HCT116 (cell line): ENCODE data around the gene PLB1. TPM values are rescaled to one million over a fixed set of nuclear protein-coding genes. Genes with fewer than 3 reads are reported as not detected.

Experiments
- ATAC-seq: fragments of 200-7000 bp; cut with Tn5 transposase; 2 replicates; pipeline ENCODE4 v1.9.1; 2020; ENCODE audit warnings: mild to moderate bottlenecking, moderate library complexity
- BruUV-seq: library from RNA; stranded (reverse); fragments of 400-500 nt; replicated peaks from 2 replicates; lab custom pipeline; 2021; lab: Mats Ljungman, UMichigan
- CTCF ChIA-PET: fragments of 300-600 bp; sonication (Branson Sonifier 250); formaldehyde crosslinking; loops from one replicate; lab custom pipeline; 2021; ENCODE audit warnings: antibody characterized with exemption; lab: Charles Lee
- POLR2A ChIA-PET: fragments of 300-600, 350-600 bp; sonication (Branson Sonifier 250); formaldehyde crosslinking; loops from one replicate; lab custom pipeline; 2021; ENCODE audit warnings: antibody characterized with exemption; lab: Charles Lee
- RAD21 ChIA-PET, 2 experiments: fragments of 300-600 bp; sonication (Branson Sonifier 250); formaldehyde crosslinking; loops; one replicate each; lab custom pipeline; 2023; ENCODE audit warnings: low total read pairs in 2 of 2; ENCODE audit not compliant: uncharacterized antibody in 2 of 2, unreplicated experiment in 2 of 2, low non-redundant PET in 1 of 2; lab: Charles Lee
- DNase-seq: peaks from one replicate; pipeline ENCODE4 v3.0.0-alpha.2; 2010; ENCODE audit warnings: low read depth, low spot score
- H2AFZ ChIP-seq: fragments of 200-600 bp; shearing (Covaris generic), sonication (generic); 2 replicates; pipeline ENCODE4 v1.6.1; 2017; ENCODE audit warnings: low read depth, mixed run types, mixed read lengths, antibody characterized with exemption, low read length; ENCODE audit not compliant: poor library complexity, severe bottlenecking
- H3K27ac ChIP-seq: 2 replicates; pipeline ENCODE4 v1.5.1; 2012; ENCODE audit warnings: low read depth, low read length
- H3K27me3 ChIP-seq: fragments of 200-600 bp; sonication (generic); 2 replicates; pipeline ENCODE4 v1.6.1; 2016; ENCODE audit warnings: mixed run types, low read length, mixed read lengths; ENCODE audit not compliant: insufficient read depth
- H3K36me3 ChIP-seq, 2 experiments: fragments of 200-500 bp in 1 of 2; fragments of 200-600 bp in 1 of 2; sonication (Bioruptor generic) in 1 of 2; sonication (generic) in 1 of 2; 2 replicates each; pipeline versions ENCODE4 v1.5.1 to v1.6.1; 2014 to 2016; ENCODE audit warnings: low read length in 2 of 2, inconsistent platforms in 1 of 2, mixed read lengths in 1 of 2, mixed run types in 1 of 2; ENCODE audit not compliant: insufficient read depth in 2 of 2, control insufficient read depth in 1 of 2
- H3K4me1 ChIP-seq, 2 experiments: fragments of 200-600 bp in 1 of 2; sonication (generic) in 1 of 2; 2 replicates each; pipeline versions ENCODE4 v1.5.1 to v1.6.1; 2012 to 2017; ENCODE audit warnings: low read length in 2 of 2, inconsistent platforms in 1 of 2, mild to moderate bottlenecking in 1 of 2, mixed read lengths in 1 of 2, mixed run types in 1 of 2, moderate library complexity in 1 of 2; ENCODE audit not compliant: insufficient read depth in 2 of 2, control insufficient read depth in 1 of 2
- H3K4me2 ChIP-seq: fragments of 200-600 bp; sonication (generic); 2 replicates; pipeline ENCODE4 v1.6.1; 2017; ENCODE audit warnings: mixed run types, low read length, mixed read lengths
- H3K4me3 ChIP-seq, 2 experiments: fragments of 200-600 bp in 1 of 2; sonication (generic) in 1 of 2; replicated peaks in 1 of 2; 2 replicates each; pipeline ENCODE4 v1.5.1; 2011 to 2016; ENCODE audit warnings: low read length in 2 of 2, control low read depth in 1 of 2, low read depth in 1 of 2, mild to moderate bottlenecking in 1 of 2, mixed read lengths in 1 of 2, mixed run types in 1 of 2
- H3K79me2 ChIP-seq: fragments of 200-600 bp; sonication (generic); 2 replicates; pipeline ENCODE4 v1.6.1; 2017; ENCODE audit warnings: mild to moderate bottlenecking, mixed run types, low read length, moderate library complexity, mixed read lengths; ENCODE audit not compliant: insufficient read depth
- H3K9ac ChIP-seq: fragments of 200-600 bp; sonication (generic); 2 replicates; pipeline ENCODE4 v1.6.1; 2016; ENCODE audit warnings: low read length, mixed read lengths
- H3K9me2 ChIP-seq: fragments of 200-600 bp; sonication (generic), shearing (Covaris generic); 2 replicates; pipeline ENCODE4 v1.6.1; 2017; ENCODE audit warnings: mixed run types, mild to moderate bottlenecking, moderate library complexity; ENCODE audit not compliant: insufficient read depth
- H3K9me3 ChIP-seq, 2 experiments: fragments of 200-500 bp in 1 of 2; fragments of 200-600 bp in 1 of 2; sonication (Bioruptor generic) in 1 of 2; sonication (generic) in 1 of 2; 2 replicates each; pipeline ENCODE4 v1.6.1; 2014 to 2017; ENCODE audit warnings: low read length in 2 of 2, mixed read lengths in 2 of 2, inconsistent platforms in 1 of 2, low read depth in 1 of 2, mild to moderate bottlenecking in 1 of 2, mixed run types in 1 of 2, moderate library complexity in 1 of 2; ENCODE audit not compliant: control insufficient read depth in 1 of 2, insufficient read depth in 1 of 2
- H4K20me1 ChIP-seq: fragments of 200-600 bp; sonication (generic), shearing (Covaris generic); 2 replicates; pipeline ENCODE4 v1.6.1; 2017; ENCODE audit warnings: mixed run types, mild to moderate bottlenecking, moderate library complexity; ENCODE audit not compliant: insufficient read depth
- EGR1 ChIP-seq: IDR thresholded peaks from 2 replicates; pipeline ENCODE4 v1.6.1; 2012; ENCODE audit warnings: low read depth
- ELF1 ChIP-seq: IDR thresholded peaks from 2 replicates; pipeline ENCODE4 v1.6.1; 2012; ENCODE audit warnings: low read depth, borderline replicate concordance
- POLR2AphosphoS5 ChIP-seq: IDR thresholded peaks from 2 replicates; pipeline ENCODE4 v1.6.1; 2011; ENCODE audit warnings: mild to moderate bottlenecking, low read depth, low read length, moderate library complexity
- RAD21 ChIP-seq: IDR thresholded peaks from 2 replicates; pipeline ENCODE4 v1.6.1; 2012; ENCODE audit warnings: low read depth, mild to moderate bottlenecking
- SIN3A ChIP-seq: IDR thresholded peaks from 2 replicates; pipeline ENCODE4 v1.6.1; 2012; ENCODE audit warnings: low read depth
- ZNF274 ChIP-seq: fragments of 200-500 bp; sonication (Bioruptor generic); IDR thresholded peaks from 2 replicates; pipeline ENCODE4 v1.6.1; 2014; ENCODE audit warnings: mild to moderate bottlenecking, low read depth, low read length, inconsistent platforms
- intact Hi-C: fragments of 100-400 bp; cut with micrococcal nuclease; formaldehyde crosslinking; loops from 2 replicates; pipeline ENCODE4 v1.10.0; 2022
- total RNA-seq: library from RNA; stranded (reverse); gene quantifications from one replicate; pipeline ENCODE4 v1.2.1, GENCODE V29; 2021; ENCODE audit not compliant: unreplicated experiment
- TF ChIP-seq, protein P1 (sequence below), 3 experiments: fragments of 200-600 bp in 1 of 3; sonication (generic) in 1 of 3; IDR thresholded peaks in 2 of 3; conservative IDR thresholded peaks in 1 of 3; 2 replicates each; pipeline ENCODE4 v1.5.1; 2012 to 2017; ENCODE audit warnings: low read depth in 2 of 3, low read length in 2 of 3, antibody characterized with exemption in 1 of 3, borderline replicate concordance in 1 of 3, control low read depth in 1 of 3, mild to moderate bottlenecking in 1 of 3, mixed read lengths in 1 of 3, mixed run types in 1 of 3, moderate library complexity in 1 of 3; ENCODE audit not compliant: insufficient read depth in 1 of 3
- TF ChIP-seq, protein P2 (sequence below): IDR thresholded peaks from 2 replicates; pipeline ENCODE4 v1.6.1; 2012; ENCODE audit warnings: low read depth

The PLB1 gene
- total RNA-seq, 1 experiment from 2014 or later = 0.49 TPM

DNA sequence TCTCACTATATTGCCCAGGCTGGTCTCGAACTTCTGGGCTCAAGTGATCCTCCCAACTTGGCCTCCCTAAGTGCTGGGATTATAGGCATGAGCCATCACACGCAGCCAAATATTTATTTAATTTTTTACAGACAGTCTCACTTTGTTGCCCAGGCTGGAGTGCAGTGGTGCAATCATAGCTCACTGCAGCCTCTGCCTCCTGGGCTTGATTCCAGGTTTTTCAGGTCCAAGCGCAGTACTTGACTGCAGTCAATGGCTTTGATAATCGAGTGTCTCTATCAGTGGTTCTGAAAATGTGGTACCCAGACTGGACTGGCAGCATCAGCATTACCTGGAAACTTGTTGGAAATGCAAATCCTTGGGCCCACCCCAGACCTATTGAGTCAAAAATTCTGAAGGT lies 63.1 kb downstream of the PLB1 start (continued):
- TF ChIP-seq, protein P1, sequence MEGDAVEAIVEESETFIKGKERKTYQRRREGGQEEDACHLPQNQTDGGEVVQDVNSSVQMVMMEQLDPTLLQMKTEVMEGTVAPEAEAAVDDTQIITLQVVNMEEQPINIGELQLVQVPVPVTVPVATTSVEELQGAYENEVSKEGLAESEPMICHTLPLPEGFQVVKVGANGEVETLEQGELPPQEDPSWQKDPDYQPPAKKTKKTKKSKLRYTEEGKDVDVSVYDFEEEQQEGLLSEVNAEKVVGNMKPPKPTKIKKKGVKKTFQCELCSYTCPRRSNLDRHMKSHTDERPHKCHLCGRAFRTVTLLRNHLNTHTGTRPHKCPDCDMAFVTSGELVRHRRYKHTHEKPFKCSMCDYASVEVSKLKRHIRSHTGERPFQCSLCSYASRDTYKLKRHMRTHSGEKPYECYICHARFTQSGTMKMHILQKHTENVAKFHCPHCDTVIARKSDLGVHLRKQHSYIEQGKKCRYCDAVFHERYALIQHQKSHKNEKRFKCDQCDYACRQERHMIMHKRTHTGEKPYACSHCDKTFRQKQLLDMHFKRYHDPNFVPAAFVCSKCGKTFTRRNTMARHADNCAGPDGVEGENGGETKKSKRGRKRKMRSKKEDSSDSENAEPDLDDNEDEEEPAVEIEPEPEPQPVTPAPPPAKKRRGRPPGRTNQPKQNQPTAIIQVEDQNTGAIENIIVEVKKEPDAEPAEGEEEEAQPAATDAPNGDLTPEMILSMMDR (IDR thresholded peaks at IDR 0.05 in 2 of 3, conservative IDR thresholded peaks at IDR 0.05 in 1 of 3; ENCODE audit: borderline replicate concordance in 1 of 3, insufficient read depth in 1 of 3, low read depth in 2 of 3, low read length in 2 of 3) = no peak
- TF ChIP-seq ELF1 (no peak), POLR2AphosphoS5 (no peak), EGR1 (no peak), ZNF274 (no peak)
- TF ChIP-seq, protein P2, sequence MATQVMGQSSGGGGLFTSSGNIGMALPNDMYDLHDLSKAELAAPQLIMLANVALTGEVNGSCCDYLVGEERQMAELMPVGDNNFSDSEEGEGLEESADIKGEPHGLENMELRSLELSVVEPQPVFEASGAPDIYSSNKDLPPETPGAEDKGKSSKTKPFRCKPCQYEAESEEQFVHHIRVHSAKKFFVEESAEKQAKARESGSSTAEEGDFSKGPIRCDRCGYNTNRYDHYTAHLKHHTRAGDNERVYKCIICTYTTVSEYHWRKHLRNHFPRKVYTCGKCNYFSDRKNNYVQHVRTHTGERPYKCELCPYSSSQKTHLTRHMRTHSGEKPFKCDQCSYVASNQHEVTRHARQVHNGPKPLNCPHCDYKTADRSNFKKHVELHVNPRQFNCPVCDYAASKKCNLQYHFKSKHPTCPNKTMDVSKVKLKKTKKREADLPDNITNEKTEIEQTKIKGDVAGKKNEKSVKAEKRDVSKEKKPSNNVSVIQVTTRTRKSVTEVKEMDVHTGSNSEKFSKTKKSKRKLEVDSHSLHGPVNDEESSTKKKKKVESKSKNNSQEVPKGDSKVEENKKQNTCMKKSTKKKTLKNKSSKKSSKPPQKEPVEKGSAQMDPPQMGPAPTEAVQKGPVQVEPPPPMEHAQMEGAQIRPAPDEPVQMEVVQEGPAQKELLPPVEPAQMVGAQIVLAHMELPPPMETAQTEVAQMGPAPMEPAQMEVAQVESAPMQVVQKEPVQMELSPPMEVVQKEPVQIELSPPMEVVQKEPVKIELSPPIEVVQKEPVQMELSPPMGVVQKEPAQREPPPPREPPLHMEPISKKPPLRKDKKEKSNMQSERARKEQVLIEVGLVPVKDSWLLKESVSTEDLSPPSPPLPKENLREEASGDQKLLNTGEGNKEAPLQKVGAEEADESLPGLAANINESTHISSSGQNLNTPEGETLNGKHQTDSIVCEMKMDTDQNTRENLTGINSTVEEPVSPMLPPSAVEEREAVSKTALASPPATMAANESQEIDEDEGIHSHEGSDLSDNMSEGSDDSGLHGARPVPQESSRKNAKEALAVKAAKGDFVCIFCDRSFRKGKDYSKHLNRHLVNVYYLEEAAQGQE = no peak

DNA sequence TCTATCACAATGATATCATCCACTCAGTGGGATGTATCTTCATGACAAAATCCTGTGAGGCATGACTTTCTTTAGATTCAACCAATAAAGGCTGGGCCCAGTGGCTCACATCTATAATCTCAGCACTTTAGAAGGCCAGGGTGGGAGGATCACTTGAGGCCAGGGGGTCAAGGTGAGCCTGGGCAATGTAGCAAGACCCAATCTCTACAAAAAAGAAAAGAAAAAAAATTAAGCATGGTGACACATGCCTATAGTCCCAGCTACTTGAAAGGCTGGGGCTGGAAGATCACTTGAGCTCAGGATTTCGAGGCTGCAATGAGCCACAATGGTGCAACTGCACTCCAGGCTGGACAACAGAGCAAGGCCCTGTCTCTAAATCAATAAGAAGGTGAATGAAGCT lies 68.0 kb downstream of the PLB1 start:
- Histone ChIP-seq H3K9me2 (no peaks in the 10 kb centered on the region), H3K4me2 (no peak overlapping the region), H3K4me1 (peaks cover 0 to 11% of the 10 kb centered on the region in 2 experiments; a peak in 3 of 4 replicates), H3K27ac (no peak overlapping the region), H3K36me3 (no peaks in the 10 kb centered on the region), H3K27me3 (no peaks in the 10 kb centered on the region), H2AFZ (no peak overlapping the region), H4K20me1 (no peaks in the 10 kb centered on the region), H3K79me2 (no peaks in the 10 kb centered on the region), H3K9ac (no peak overlapping the region), H3K9me3 (no peaks in the 10 kb centered on the region), H3K4me3 (no peak overlapping the region)
- DNase-seq (no peak), ATAC-seq (no peak)
- no TSS peak for BruUV-seq
- ChIA-PET RAD21 (no interaction called here), CTCF (no interaction called here), POLR2A (no interaction called here)
- intact Hi-C loops = loop anchor here (10.0 kb wide), 1 partner anchor 391 kb away; no protein-coding TSS in a partner anchor
- TF ChIP-seq ELF1 (no peak), RAD21 (no peak), SIN3A (no peak), POLR2AphosphoS5 (no peak), ZNF274 (no peak)
